Right lung (tissue), 5 donors: ENCODE data around the gene MFF. TPM values are rescaled to one million over a fixed set of nuclear protein-coding genes. Genes with fewer than 3 reads are reported as not detected.
"Not testable (repeated sequence)": the region's sequence is repeated elsewhere in the genome, so short reads cannot be mapped to it uniquely, and the experiment has no call there.

Experiments used
- DNase-seq, 2 donors: peaks; one replicate each; pipeline ENCODE4 v3.0.0-alpha.2; 2013
- polyA plus RNA-seq, 5 donors: library from polyadenylated mRNA; unstranded; fragments of 120-200 nt; gene quantifications; one replicate each; pipeline versions ENCODE4 v1.2.1 to v1.2.3, GENCODE V29; 2013; ENCODE audit warnings: inconsistent platforms in 1 of 5, low replicate concordance in 1 of 5; ENCODE audit not compliant: insufficient read length in 5 of 5, insufficient read depth in 1 of 5

Gene MFF
- polyA plus RNA-seq, 5 donors = 88.2 to 133 (median 118) TPM

- no peak for DNase-seq
Observed at GRCh38 chr2:227373389-227373788, 48.3 kb downstream of the MFF start.

DNA sequence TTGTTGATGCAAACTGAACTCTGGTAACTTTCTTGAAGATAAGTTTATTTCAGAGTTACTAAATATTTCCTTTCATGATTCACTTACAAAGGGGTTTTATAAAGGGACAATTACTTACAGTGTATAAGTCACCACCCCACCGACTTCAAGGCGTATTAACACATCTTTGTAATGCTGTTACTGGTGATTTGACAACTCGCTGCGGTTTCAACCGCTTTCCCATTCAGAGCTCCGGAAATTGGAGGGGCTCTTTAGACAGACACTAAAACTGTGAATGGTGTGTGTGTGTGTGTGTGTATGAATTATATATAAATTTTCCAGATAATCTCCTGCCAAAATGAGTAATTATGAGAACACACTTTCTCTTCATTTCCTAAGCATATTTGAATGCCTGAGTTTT is 49.1 kb downstream of the MFF start:
- no peak for DNase-seq

GRCh38 chr2:227376656-227377396 is 51.8 kb downstream of the MFF start:
- DNase-seq = no peak

GRCh38 chr2:227377467-227378351 is 52.7 kb downstream of the MFF start:
- DNase-seq = no peak

DNA sequence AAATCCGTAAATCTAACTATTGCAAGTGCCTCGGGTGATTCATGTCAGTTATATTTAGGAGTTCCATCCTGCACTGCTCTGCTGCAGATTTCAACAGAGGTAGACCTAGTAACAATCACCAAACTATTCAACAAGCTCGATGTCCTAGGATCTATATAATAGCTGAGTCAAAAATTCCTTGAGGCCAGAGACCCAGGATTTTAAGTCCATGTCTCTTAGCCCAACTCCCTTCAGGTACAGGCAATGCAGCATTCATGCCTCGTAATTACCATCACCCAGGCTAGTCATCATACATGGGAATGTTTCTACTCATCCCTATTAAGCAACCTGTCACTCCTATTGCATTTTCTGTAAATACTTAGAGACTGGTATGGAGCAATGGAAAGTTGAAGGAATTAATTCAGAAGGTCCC is 53.3 kb downstream of the MFF start:
- DNase-seq = no peak

DNA sequence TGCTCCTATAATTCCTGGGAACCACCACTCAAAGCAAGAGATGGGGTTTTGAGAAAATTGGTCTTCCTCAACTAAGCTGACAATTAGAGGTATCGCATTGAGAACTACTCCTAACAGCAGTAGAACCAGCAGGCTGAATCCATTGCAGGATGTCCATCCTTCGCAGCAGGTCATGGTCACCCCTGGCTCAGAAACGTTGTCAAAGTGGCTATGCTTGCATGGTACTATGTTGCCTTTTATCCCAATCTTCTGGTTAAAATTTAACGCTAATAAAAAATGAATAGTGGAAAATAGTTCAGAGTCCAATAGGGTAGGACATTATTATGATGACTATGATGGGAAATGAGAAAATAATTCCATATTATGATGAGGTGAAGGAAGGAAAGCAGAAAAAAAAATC is 54.0 kb downstream of the MFF start, which contains the start of gene TM4SF20:
Gene TM4SF20, minus strand, starts transcription at position 212 of the 400 bp plus-strand sequence. Its CDS starts 38 bp downstream, at position 174.
- DNase-seq = no peak

- not testable (repeated sequence) for DNase-seq
Observed at GRCh38 chr2:227382241-227382835, 57.3 kb downstream of the MFF start.

DNA sequence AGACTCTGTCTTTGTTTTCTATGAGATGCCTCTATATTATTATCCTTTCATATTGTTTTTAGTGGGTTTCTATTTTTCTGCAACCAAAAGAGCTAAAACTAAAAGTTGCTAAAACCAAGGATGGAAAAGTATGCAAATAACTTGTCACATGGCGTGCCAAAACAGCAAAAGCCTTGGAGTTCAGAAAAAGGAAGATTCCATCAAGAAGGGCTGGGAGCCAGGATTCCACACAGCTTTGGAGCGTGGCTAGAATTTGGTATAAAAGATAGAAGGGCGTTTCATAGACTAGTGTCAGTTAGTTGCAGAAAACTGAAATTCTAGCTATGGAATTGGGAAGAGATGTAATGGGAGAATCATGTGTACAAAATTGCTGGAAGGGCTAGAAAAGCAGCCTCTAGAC is 58.6 kb downstream of the MFF start:
- DNase-seq = no peak

DNA sequence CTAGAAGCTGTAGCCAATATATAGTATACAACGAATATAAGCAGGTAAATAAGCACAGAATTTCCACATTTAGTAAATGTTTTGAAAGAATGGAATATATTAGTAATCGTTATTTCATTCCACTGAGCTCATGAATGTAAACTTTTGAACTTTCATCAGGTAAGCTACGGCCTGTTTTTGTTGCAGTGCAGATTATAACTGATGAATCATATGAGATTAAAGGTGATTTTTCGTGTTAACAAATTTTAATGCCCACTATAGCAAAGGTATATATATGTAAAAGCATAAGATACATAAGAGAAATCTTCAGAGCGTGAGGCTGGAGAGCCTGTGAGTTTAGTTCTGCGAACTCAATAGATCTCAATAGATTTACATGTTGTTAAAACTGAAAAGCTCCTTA is 61.6 kb downstream of the MFF start:
- DNase-seq = no peak

DNA sequence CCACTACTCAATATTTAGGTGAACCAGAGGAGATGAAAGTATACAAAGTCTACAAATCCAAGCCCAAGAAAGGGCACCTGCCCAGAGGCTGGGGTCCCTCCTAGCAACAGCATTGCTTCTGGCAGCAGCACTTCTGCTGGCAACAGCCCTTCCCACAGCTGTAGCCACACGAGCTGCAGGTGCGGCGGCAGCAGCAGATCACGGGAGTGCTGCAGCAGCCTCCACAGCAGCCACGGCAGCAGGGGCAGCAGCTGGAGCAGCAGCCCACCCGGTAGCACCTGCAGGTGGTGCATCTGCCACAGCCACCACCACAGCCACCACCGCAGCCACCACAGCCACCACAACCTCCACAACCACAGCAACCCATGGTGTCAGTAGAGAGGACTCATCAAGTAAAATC is 62.5 kb downstream of the MFF start, which contains the start of gene SCYGR1:
Gene SCYGR1, minus strand, starts transcription at position 367 of the 400 bp plus-strand sequence. Its CDS starts 0 bp downstream, at position 367.
- DNase-seq = not testable (repeated sequence)

DNA sequence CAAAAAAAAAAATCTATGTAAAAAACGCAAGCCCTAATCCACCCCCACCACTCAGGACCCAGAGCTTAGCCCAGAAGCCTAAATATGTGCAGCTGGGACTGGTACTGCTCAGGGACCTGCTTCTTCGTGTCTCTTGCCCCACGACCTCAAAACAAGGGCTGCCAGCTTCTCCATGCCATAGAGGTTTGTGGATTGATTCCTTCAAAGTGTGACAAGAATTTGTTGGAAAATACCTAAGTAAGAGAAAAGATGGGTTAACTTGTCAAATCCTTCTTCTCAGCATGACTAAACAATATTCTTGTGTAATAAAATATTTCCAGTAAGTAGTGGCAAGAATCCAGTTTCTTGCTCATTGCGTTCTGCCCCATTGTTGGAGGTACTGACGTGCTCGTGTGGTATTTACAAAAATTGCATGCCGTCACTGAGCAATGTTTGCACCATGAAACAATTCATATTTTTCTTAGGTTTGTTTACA is 63.5 kb downstream of the MFF start:
- DNase-seq = no peak

- no peak for DNase-seq
Observed at GRCh38 chr2:227389231-227389630, 64.2 kb downstream of the MFF start.

GRCh38 chr2:227389661-227390060 is 64.6 kb downstream of the MFF start:
- DNase-seq = no peak

DNA sequence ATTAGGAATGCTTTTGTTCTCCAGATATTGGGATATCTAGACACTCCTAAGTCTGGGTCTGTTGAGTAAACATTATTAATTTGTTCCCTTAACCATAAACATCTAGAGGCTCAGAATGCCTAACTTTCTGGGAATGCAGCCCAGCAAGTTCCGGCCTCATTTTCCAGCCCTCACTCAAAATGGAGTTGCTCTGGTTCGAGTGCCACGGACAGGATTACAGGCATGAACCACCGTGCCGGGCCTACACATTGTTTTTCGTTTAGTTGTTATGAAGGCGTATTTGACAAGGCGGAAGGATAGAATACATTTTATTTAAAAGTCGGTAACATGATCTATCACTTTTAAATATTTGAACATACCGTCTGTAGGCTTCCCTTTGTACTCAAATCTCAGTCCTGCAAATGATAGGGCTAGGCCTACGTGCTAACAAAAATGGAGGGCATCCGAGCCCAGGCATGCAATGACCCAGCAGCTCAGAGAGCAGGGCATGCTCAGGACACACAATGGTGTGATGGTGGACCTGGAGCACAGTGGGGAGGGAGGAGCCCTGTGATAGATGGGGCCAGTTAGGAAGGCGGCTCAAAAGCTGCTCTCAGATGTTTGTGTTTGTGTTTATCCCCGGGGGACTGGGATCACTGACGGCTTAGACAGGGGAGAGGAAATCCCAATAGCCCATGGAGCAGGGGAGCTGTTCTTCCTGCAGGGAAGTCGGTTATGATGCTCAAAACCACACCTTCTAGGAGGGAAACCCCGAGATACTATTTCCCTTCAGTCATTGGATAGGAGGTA is 65.6 kb downstream of the MFF start:
- no peak for DNase-seq

- DNase-seq = no peak
Observed at GRCh38 chr2:227394401-227394800, 69.3 kb downstream of the MFF start.

DNA sequence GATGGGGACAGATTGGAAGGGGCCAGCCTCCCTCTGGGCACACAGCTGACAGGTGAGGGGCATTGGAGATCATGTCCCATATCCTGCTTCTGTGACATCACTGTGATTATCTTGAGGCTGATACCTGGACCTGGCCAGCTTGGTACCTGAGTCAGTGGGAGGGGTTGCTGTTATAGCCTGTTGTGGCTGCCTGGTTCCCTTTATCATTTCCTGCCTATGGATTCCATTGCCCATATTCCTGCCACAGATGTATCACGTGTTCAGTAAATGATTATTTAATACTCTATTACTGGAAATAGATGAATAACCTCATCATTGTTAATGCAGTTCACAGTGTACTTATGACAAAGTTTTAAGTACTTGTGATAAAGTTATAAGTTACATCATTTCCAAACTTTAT is 70.5 kb downstream of the MFF start:
- DNase-seq = no peak

DNA sequence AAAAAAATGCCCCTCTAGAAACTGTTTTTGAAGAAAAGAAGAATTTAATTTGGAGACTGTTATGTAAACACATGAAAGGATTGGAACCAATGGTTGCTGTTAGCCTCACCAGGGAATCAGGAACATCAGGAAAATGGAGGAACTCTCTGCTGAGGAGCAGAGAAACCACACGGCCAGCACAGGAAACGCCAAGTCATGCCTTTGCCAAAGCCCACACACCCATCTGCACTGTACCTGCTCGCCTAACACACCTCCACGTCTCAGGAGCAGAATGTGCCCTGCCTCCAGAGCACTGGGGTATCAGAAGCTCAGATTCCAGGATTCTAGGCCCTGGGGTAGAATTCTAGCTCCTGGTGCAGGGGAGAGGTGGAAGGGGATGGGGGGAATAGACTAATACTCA is 72.5 kb downstream of the MFF start:
- no peak for DNase-seq

GRCh38 chr2:227398684-227399670 is 73.9 kb downstream of the MFF start:
- no peak for DNase-seq

DNA sequence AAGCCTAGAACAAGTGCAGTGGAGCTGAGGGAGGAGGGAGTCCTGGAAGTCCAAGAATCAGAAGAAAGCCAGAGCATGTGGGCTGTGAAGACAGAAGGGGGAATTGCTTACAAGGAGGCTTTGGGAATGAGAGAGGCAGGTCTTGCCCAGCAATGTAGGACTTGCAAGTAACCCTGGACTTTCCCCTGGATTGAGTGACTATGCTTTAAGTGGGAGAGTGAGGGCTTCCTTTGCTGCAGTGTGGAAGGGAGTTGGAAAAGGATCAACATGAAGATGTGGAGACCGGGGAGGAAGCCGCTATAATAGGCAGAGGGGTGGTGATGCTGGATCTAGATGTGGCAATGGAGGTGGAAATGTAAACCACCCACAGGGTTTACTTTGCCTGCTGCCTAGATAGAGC is 76.5 kb downstream of the MFF start:
- DNase-seq = no peak

GRCh38 chr2:227402321-227402720 is 77.3 kb downstream of the MFF start:
- DNase-seq = no peak
